ENCODE results near the gene CD247. TPM values are rescaled to one million over a fixed set of nuclear protein-coding genes. Genes with fewer than 3 reads are reported as not detected.

Gene CD247
- total and polyA plus RNA-seq, 2 donors from 2014 or later, result 1.8 to 7.7 TPM

- H3K9ac ChIP-seq (ENCODE audit: low read length in 3 of 3), result no peak overlapping the region
- no peak for FAIRE-seq
- DNase-seq, result no peak
- no peaks in the 10 kb centered on the region for H3K36me3 ChIP-seq (ENCODE audit: control insufficient read depth in 2 of 3, insufficient read depth in 3 of 3, low read length in 3 of 3)
- TF ChIP-seq CTCF (IDR thresholded peaks at IDR 0.05; ENCODE audit: borderline replicate concordance, extremely low read depth, insufficient read depth), result no peak
- no peaks in the 10 kb centered on the region for H3K27me3 ChIP-seq (ENCODE audit: control insufficient read depth, insufficient read depth, low read length)
- H3K4me1 ChIP-seq (ENCODE audit: control insufficient read depth in 2 of 3, insufficient read depth in 2 of 3, low read depth in 1 of 3, low read length in 3 of 3), result no peaks in the 10 kb centered on the region
- H3K4me3 ChIP-seq (ENCODE audit: low read length in 3 of 3), result no peak overlapping the region
- no peak overlapping the region for H3K27ac ChIP-seq (ENCODE audit: low read depth in 2 of 2, low read length in 2 of 2)
- intact Hi-C loops (cut with DNase I), result no loop called here
- H3K9me3 ChIP-seq (ENCODE audit: control insufficient read depth in 2 of 3, insufficient read depth in 1 of 3, low read length in 3 of 3), result no peaks in the 10 kb centered on the region
These were observed 30.7 kb downstream of the CD247 start for GRCh38 chr1:167487614-167488013.

DNA sequence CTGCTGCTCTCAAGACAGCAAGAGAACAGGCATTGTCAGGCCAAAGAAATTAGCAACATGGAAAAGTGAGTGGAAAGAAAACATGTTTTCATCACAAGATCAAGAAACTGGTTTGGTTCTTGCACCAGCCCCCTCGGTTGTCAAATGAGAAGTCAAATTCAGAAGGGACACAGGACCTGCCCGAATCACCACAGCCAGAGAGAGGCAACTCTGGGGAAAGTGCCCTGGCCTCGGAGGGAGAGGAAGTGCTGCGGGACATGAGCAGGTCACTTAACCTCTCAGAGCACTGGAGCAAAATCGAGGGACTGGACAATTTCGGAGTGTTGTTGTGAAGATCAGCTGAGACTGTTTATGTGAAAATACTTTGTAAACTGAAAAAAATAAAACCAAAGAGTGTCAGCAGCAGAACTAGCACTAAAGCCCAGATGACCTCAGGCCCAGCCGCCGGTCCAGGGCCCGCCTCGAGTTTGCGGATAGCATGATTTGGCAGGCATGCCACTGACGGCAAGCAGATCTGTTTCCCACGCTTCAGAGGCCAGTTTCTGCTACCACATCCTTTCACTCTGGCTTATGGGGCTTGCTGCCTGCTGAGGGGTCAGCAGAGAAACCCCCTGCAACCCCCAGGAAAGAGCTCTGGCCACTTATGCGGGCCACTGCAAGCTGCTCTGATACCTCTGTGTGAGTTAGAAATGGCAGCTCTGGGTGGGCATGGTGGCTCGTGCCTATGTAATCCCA lies 32.1 kb downstream of the CD247 start:
- Histone ChIP-seq H3K27me3 (ENCODE audit: control insufficient read depth, insufficient read depth, low read length) (no peaks in the 10 kb centered on the region), H3K9ac (ENCODE audit: low read length in 3 of 3) (no peak overlapping the region), H3K4me3 (ENCODE audit: low read length in 3 of 3) (no peak overlapping the region), H3K4me1 (ENCODE audit: control insufficient read depth in 2 of 3, insufficient read depth in 2 of 3, low read depth in 1 of 3, low read length in 3 of 3) (no peaks in the 10 kb centered on the region), H3K9me3 (ENCODE audit: control insufficient read depth in 2 of 3, insufficient read depth in 1 of 3, low read length in 3 of 3) (no peaks in the 10 kb centered on the region), H3K36me3 (ENCODE audit: control insufficient read depth in 2 of 3, insufficient read depth in 3 of 3, low read length in 3 of 3) (no peaks in the 10 kb centered on the region), H3K27ac (ENCODE audit: low read depth in 2 of 2, low read length in 2 of 2) (no peak overlapping the region)
- intact Hi-C loops (cut with DNase I), result no loop called here
- DNase-seq (no peak), FAIRE-seq (no peak)
- TF ChIP-seq CTCF (IDR thresholded peaks at IDR 0.05; ENCODE audit: borderline replicate concordance, extremely low read depth, insufficient read depth), result no peak

GRCh38 chr1:167484726-167485502 lies 33.4 kb downstream of the CD247 start:
- Histone ChIP-seq H3K4me1 (ENCODE audit: control insufficient read depth in 2 of 3, insufficient read depth in 2 of 3, low read depth in 1 of 3, low read length in 3 of 3) (no peaks in the 10 kb centered on the region), H3K27ac (ENCODE audit: low read depth in 2 of 2, low read length in 2 of 2) (no peak overlapping the region), H3K27me3 (ENCODE audit: control insufficient read depth, insufficient read depth, low read length) (no peaks in the 10 kb centered on the region), H3K9ac (ENCODE audit: low read length in 3 of 3) (no peak overlapping the region), H3K9me3 (ENCODE audit: control insufficient read depth in 2 of 3, insufficient read depth in 1 of 3, low read length in 3 of 3) (no peaks in the 10 kb centered on the region), H3K4me3 (ENCODE audit: low read length in 3 of 3) (no peak overlapping the region), H3K36me3 (ENCODE audit: control insufficient read depth in 2 of 3, insufficient read depth in 3 of 3, low read length in 3 of 3) (no peaks in the 10 kb centered on the region)
- FAIRE-seq (no peak), DNase-seq (no peak)
- no peak for TF ChIP-seq CTCF (IDR thresholded peaks at IDR 0.05; ENCODE audit: borderline replicate concordance, extremely low read depth, insufficient read depth)
- intact Hi-C loops (cut with DNase I), result no loop called here
